ENCODE data around the gene DUSP2. TPM values are rescaled to one million over a fixed set of nuclear protein-coding genes. Genes with fewer than 3 reads are reported as not detected.

The DUSP2 gene
- total and polyA plus RNA-seq, 2 donors (not counting 1 experiment from before 2014, with no cell fraction given), result 69.8 to 433 TPM

- intact Hi-C loops (cut with micrococcal nuclease), result no loop called here
- Histone ChIP-seq H3K4me2 (replicated peaks; ENCODE audit: low read depth, low read length, poor library complexity, severe bottlenecking) (no peak overlapping the region), H3K4me1 (ENCODE audit: control insufficient read depth in 2 of 2, insufficient read depth in 2 of 2, low read length in 2 of 2) (no peaks in the 10 kb centered on the region), H3K4me3 (ENCODE audit: control extremely low read depth in 1 of 5, extremely low read depth in 1 of 5, insufficient read depth in 1 of 5, low read depth in 2 of 5, low read length in 4 of 5) (no peak overlapping the region), H2AFZ (ENCODE audit: insufficient read depth, low read depth, low read length, poor library complexity, severe bottlenecking) (no peak overlapping the region), H3K36me3 (replicated peaks in 1 of 2; ENCODE audit: control extremely low read depth in 1 of 2, control insufficient read depth in 1 of 2, extremely low read depth in 1 of 2, insufficient read depth in 2 of 2, low read length in 1 of 2) (peaks cover 12 to 50% of the 10 kb centered on the region in 2 experiments), H4K20me1 (ENCODE audit: control insufficient read depth, insufficient read depth, low read length, poor library complexity, severe bottlenecking) (peaks cover 7% of the 10 kb centered on the region), H3K27me3 (replicated peaks in 1 of 4; ENCODE audit: control extremely low read depth in 1 of 4, control insufficient read depth in 3 of 4, insufficient read depth in 4 of 4, low read length in 3 of 4) (no peaks in the 10 kb centered on the region), H3K79me2 (ENCODE audit: control insufficient read depth, insufficient read depth, low read length) (no peaks in the 10 kb centered on the region), H3K9ac (ENCODE audit: low read length) (no peak overlapping the region), H3K27ac (ENCODE audit: low read length in 2 of 2) (no peak overlapping the region), H3K9me3 (ENCODE audit: control extremely low read depth in 1 of 3, control insufficient read depth in 2 of 3, insufficient read depth in 1 of 3, low read length in 2 of 3) (no peaks in the 10 kb centered on the region)
- H3K4me1 Mint-ChIP-seq, result peaks cover 3% of the 10 kb centered on the region
- no peaks in the 10 kb centered on the region for H3K9me3 Mint-ChIP-seq (ENCODE audit: insufficient read depth)
- no peaks in the 10 kb centered on the region for H3K27me3 Mint-ChIP-seq
- TF ChIP-seq EZH2 (IDR thresholded peaks at IDR 0.05; ENCODE audit: borderline replicate concordance, insufficient read depth, low read depth, low read length, poor library complexity, severe bottlenecking), result no peak
- TF ChIP-seq, protein P1, sequence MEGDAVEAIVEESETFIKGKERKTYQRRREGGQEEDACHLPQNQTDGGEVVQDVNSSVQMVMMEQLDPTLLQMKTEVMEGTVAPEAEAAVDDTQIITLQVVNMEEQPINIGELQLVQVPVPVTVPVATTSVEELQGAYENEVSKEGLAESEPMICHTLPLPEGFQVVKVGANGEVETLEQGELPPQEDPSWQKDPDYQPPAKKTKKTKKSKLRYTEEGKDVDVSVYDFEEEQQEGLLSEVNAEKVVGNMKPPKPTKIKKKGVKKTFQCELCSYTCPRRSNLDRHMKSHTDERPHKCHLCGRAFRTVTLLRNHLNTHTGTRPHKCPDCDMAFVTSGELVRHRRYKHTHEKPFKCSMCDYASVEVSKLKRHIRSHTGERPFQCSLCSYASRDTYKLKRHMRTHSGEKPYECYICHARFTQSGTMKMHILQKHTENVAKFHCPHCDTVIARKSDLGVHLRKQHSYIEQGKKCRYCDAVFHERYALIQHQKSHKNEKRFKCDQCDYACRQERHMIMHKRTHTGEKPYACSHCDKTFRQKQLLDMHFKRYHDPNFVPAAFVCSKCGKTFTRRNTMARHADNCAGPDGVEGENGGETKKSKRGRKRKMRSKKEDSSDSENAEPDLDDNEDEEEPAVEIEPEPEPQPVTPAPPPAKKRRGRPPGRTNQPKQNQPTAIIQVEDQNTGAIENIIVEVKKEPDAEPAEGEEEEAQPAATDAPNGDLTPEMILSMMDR (IDR thresholded peaks at IDR 0.05), result no peak
- H3K4me3 Mint-ChIP-seq, result no peak overlapping the region
- no peak for ATAC-seq (ENCODE audit: low read depth)
- ChIA-PET CTCF (interaction anchor here (0.7 to 2.4 kb wide), 3 partner anchors 10 to 80 kb away, joined by 3 to 11 read pairs (median 4); no protein-coding TSS in a partner anchor), POLR2A (interaction anchor here (0.5 kb wide), 1 partner anchor 163 kb away, joined by 6 read pairs; no protein-coding TSS in a partner anchor)
- 97% methylated on average over 5 of the region's 8 CpGs for WGBS (ENCODE audit: insufficient coverage)
- DNase-seq, result no peak
- H3K27ac Mint-ChIP-seq, result no peak overlapping the region
Observed at GRCh38 chr2:96184989-96185388, 39.7 kb upstream of the DUSP2 start.

- H3K27ac Mint-ChIP-seq, result peak overlapping the region; percentile 29
- WGBS (ENCODE audit: insufficient coverage), result 93% methylated on average over 5 of the region's 8 CpGs
Observed at GRCh38 chr2:96184188-96184587, 38.9 kb upstream of the DUSP2 start.

More at GRCh38 chr2:96184188-96184587, 38.9 kb upstream of the DUSP2 start:
- Mint-ChIP-seq H3K27me3 (no peaks in the 10 kb centered on the region), H3K9me3 (ENCODE audit: insufficient read depth) (no peaks in the 10 kb centered on the region), H3K4me1 (peaks cover 3% of the 10 kb centered on the region), H3K4me3 (no peak overlapping the region)
- ATAC-seq (ENCODE audit: low read depth), result no peak
- no peak overlapping the region for H3K9ac ChIP-seq (ENCODE audit: low read length)
- ChIA-PET POLR2A (interaction anchor here (0.5 kb wide), 1 partner anchor 164 kb away, joined by 6 read pairs; no protein-coding TSS in a partner anchor), CTCF (interaction anchor here (2.0 kb wide), 1 partner anchor 10 kb away, joined by 8 read pairs; no protein-coding TSS in a partner anchor)
- peaks cover 12 to 44% of the 10 kb centered on the region in 2 experiments for H3K36me3 ChIP-seq (replicated peaks in 1 of 2; ENCODE audit: control extremely low read depth in 1 of 2, control insufficient read depth in 1 of 2, extremely low read depth in 1 of 2, insufficient read depth in 2 of 2, low read length in 1 of 2)
- H3K4me1 ChIP-seq (ENCODE audit: control insufficient read depth in 2 of 2, insufficient read depth in 2 of 2, low read length in 2 of 2), result no peaks in the 10 kb centered on the region
- TF ChIP-seq, protein P1 (IDR thresholded peaks at IDR 0.05), result no peak
- no peak for TF ChIP-seq EZH2 (IDR thresholded peaks at IDR 0.05; ENCODE audit: borderline replicate concordance, insufficient read depth, low read depth, low read length, poor library complexity, severe bottlenecking)
- no peaks in the 10 kb centered on the region for H3K9me3 ChIP-seq (ENCODE audit: control extremely low read depth in 1 of 3, control insufficient read depth in 2 of 3, insufficient read depth in 1 of 3, low read length in 2 of 3)
- no peaks in the 10 kb centered on the region for H3K79me2 ChIP-seq (ENCODE audit: control insufficient read depth, insufficient read depth, low read length)
- H2AFZ ChIP-seq (ENCODE audit: insufficient read depth, low read depth, low read length, poor library complexity, severe bottlenecking), result no peak overlapping the region
- no peaks in the 10 kb centered on the region for H3K27me3 ChIP-seq (replicated peaks in 1 of 4; ENCODE audit: control extremely low read depth in 1 of 4, control insufficient read depth in 3 of 4, insufficient read depth in 4 of 4, low read length in 3 of 4)
- no peak overlapping the region for H3K4me3 ChIP-seq (ENCODE audit: control extremely low read depth in 1 of 5, extremely low read depth in 1 of 5, insufficient read depth in 1 of 5, low read depth in 2 of 5, low read length in 4 of 5)
- no peak for DNase-seq
- H3K4me2 ChIP-seq (replicated peaks; ENCODE audit: low read depth, low read length, poor library complexity, severe bottlenecking), result no peak overlapping the region
- peaks cover 3% of the 10 kb centered on the region for H4K20me1 ChIP-seq (ENCODE audit: control insufficient read depth, insufficient read depth, low read length, poor library complexity, severe bottlenecking)
- intact Hi-C loops (cut with micrococcal nuclease), result no loop called here
- H3K27ac ChIP-seq (ENCODE audit: low read length in 2 of 2), result no peak overlapping the region

All from B cell (primary cell).